OCI-LY7 (cell line): ENCODE results near the gene ZBTB1. TPM values are rescaled to one million over a fixed set of nuclear protein-coding genes. Genes with fewer than 3 reads are reported as not detected.

Experiments
- BruUV-seq: library from RNA; stranded (reverse); fragments of 400-500 nt; replicated peaks from 2 replicates; lab custom pipeline; 2021; lab: Mats Ljungman, UMichigan
- CTCF ChIA-PET: fragments of 300-600 bp; sonication (Branson Sonifier 250); formaldehyde crosslinking; loops from one replicate; lab custom pipeline; 2022; ENCODE audit warnings: antibody characterized with exemption; ENCODE audit not compliant: unreplicated experiment; lab: Charles Lee
- POLR2A ChIA-PET: fragments of 300-600 bp; sonication (Branson Sonifier 250); formaldehyde crosslinking; loops from one replicate; lab custom pipeline; 2022; ENCODE audit warnings: antibody characterized with exemption; lab: Charles Lee
- DNase-seq: peaks from one replicate; pipeline ENCODE4 v3.0.0-alpha.2; 2015; ENCODE audit warnings: low spot score
- H2AFZ ChIP-seq: fragments of 200-600 bp; sonication (generic), shearing (Covaris generic); 2 replicates; pipeline ENCODE4 v1.6.1; 2014; ENCODE audit warnings: mild to moderate bottlenecking, antibody characterized with exemption, low read length, moderate library complexity
- H3K27ac ChIP-seq: fragments of 200-600 bp; sonication (generic); 2 replicates; pipeline ENCODE4 v1.5.1; 2014; ENCODE audit warnings: mixed run types, low read depth, mild to moderate bottlenecking, moderate library complexity, low read length, inconsistent platforms; ENCODE audit not compliant: poor library complexity, severe bottlenecking
- H3K36me3 ChIP-seq: fragments of 200-600 bp; sonication (generic); 2 replicates; pipeline ENCODE4 v1.6.1; 2014; ENCODE audit warnings: mild to moderate bottlenecking, antibody characterized with exemption, low read length, moderate library complexity, mixed read lengths; ENCODE audit not compliant: insufficient read depth
- H3K4me1 ChIP-seq: fragments of 200-600 bp; sonication (generic); 2 replicates; pipeline ENCODE4 v1.5.1; 2014; ENCODE audit warnings: mild to moderate bottlenecking, low read length; ENCODE audit not compliant: insufficient read depth, poor library complexity, severe bottlenecking
- H3K4me2 ChIP-seq: fragments of 200-600 bp; sonication (generic); 2 replicates; pipeline ENCODE4 v1.6.1; 2014; ENCODE audit warnings: mild to moderate bottlenecking, low read length
- H3K4me3 ChIP-seq: fragments of 200-600 bp; sonication (generic); 2 replicates; pipeline ENCODE4 v1.5.1; 2014; ENCODE audit warnings: mild to moderate bottlenecking, low read depth, low read length; ENCODE audit not compliant: poor library complexity, severe bottlenecking
- H3K79me2 ChIP-seq: fragments of 200-600 bp; sonication (generic); 2 replicates; pipeline ENCODE4 v1.6.1; 2016; ENCODE audit warnings: low read depth, mild to moderate bottlenecking, low read length, moderate library complexity, mixed read lengths; ENCODE audit not compliant: insufficient read depth
- H3K9me2 ChIP-seq: fragments of 200-600 bp; sonication (generic); 2 replicates; pipeline ENCODE4 v1.6.1; 2016; ENCODE audit warnings: mild to moderate bottlenecking, low read length, mixed read lengths; ENCODE audit not compliant: insufficient read depth
- H3K9me3 ChIP-seq: fragments of 200-600 bp; sonication (generic); 2 replicates; pipeline ENCODE4 v1.6.1; 2014; ENCODE audit warnings: mild to moderate bottlenecking, mixed run types, low read length, mixed read lengths
- H4K20me1 ChIP-seq: fragments of 200-600 bp; sonication (generic); 2 replicates; pipeline ENCODE4 v1.6.1; 2014; ENCODE audit warnings: mild to moderate bottlenecking, antibody characterized with exemption, low read length, moderate library complexity, mixed read lengths; ENCODE audit not compliant: insufficient read depth
- EZH2phosphoT487 ChIP-seq: fragments of 200-600 bp; sonication (generic); IDR thresholded peaks from 2 replicates; pipeline ENCODE4 v1.6.1; 2018; ENCODE audit warnings: low read depth, borderline replicate concordance, mild to moderate bottlenecking, mixed run types, antibody characterized with exemption, low read length, moderate library complexity, mixed read lengths
- intact Hi-C: fragments of 100-400 bp; cut with micrococcal nuclease; formaldehyde crosslinking; loops from one replicate; pipeline ENCODE4 v1.10.0; 2022; ENCODE audit not compliant: unreplicated experiment
- total RNA-seq, 2 experiments: library from RNA; depleted of rRNA in 1 of 2; stranded (reverse); fragments of >200 nt in 1 of 2; shearing (Covaris generic) in 1 of 2; gene quantifications; 2 replicates each; pipeline ENCODE4 v1.2.3, GENCODE V29; 2014 to 2022
- TF ChIP-seq, protein P1 (sequence below): fragments of 200-600 bp; sonication (generic); conservative IDR thresholded peaks from 2 replicates; pipeline ENCODE4 v1.5.1; 2014; ENCODE audit warnings: mild to moderate bottlenecking, antibody characterized with exemption, low read length, moderate library complexity, mixed read lengths

ZBTB1 gene
- total RNA-seq, 2 experiments from 2014 or later, result 34.1 to 49.5 TPM

DNA sequence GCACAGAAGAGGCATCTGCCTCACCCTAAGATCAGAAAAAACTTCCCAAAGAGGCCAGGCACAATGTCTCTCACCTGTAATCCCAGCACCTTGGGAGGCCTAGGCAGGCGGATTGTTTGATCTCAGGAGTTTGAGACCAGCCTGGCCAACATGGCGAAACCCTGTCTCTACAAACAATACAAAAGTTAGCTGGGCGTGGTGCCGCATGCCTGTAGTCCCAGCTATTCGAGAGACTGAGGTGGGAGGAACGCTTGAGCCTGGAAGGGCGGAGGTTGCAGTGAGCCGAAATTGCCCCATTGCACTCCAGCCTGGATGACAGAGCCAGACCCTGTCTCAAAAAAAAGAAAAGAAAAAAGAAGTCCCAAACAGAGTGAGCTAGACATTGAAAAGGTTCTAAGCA is 4.5 kb downstream of the ZBTB1 start:
- BruUV-seq, result no TSS peak
- POLR2A ChIA-PET, result interaction anchor here (0.6 to 1.0 kb wide), 3 partner anchors 11 to 67 kb away, joined by 3 to 5 read pairs (median 5); no protein-coding TSS in a partner anchor

DNA sequence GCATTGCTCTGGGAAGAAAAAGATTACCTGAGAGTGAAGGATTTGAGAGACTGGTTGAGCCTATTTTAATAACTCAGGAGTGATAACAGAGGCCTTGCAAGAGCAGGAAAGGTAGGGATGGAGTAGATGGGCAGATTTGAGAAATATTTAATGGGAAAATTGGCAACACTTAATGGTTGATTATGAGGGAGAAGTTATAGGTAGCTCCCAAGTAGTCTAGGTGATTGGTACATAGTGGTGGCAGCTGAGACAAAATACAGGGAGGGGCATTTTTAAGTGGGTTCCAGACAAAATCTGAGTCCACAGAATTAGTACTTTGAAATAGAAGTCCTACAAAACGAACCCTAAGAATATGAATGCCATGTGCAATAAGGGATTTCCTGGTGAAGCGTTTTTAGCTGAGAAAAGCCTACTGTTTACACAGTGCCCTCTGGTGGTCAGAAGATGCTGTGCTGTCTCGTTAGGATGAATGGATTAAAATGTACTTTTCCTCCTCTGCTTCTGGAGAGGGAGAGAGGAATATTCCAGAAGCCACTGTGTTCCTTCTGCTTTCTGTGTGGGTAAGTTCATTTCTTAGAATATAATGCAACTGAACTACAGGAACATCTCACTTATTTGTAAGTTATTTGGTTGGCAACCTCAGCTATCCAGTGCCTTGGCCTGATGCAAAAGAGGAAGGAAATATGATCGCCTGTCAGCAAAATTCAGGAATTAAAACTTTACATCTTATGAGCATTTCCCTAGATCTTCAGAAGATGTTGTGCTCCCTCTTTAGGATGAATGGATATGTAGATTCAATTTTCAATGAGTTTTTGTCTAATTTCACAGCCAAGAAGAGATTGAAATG is 6.5 kb downstream of the ZBTB1 start:
- POLR2A ChIA-PET, result interaction anchor here (0.6 to 2.1 kb wide), 4 partner anchors 11 to 423 kb away, joined by 3 to 9 read pairs (median 4); no protein-coding TSS in a partner anchor
- BruUV-seq, result no TSS peak
- Histone ChIP-seq H2AFZ (no peak overlapping the region; the same call in 1 of the 2 replicates), H3K4me3 (no peak overlapping the region), H3K4me2 (peak overlapping the region; percentile 45), H3K4me1 (peaks cover 46% of the 10 kb centered on the region), H3K27ac (no peak overlapping the region), H3K9me2 (no peaks in the 10 kb centered on the region), H3K79me2 (peaks cover 93% of the 10 kb centered on the region), H3K36me3 (peaks cover 22% of the 10 kb centered on the region; the same call in 1 of the 2 replicates), H4K20me1 (peaks cover 50% of the 10 kb centered on the region), H3K9me3 (no peaks in the 10 kb centered on the region)
- CTCF ChIA-PET, result interaction anchor here (1.7 kb wide), 1 partner anchor 8 kb away, joined by 4 read pairs; no protein-coding TSS in a partner anchor
- intact Hi-C loops, result no loop called here
- DNase-seq, result peak; percentile 81
- TF ChIP-seq, protein P1, sequence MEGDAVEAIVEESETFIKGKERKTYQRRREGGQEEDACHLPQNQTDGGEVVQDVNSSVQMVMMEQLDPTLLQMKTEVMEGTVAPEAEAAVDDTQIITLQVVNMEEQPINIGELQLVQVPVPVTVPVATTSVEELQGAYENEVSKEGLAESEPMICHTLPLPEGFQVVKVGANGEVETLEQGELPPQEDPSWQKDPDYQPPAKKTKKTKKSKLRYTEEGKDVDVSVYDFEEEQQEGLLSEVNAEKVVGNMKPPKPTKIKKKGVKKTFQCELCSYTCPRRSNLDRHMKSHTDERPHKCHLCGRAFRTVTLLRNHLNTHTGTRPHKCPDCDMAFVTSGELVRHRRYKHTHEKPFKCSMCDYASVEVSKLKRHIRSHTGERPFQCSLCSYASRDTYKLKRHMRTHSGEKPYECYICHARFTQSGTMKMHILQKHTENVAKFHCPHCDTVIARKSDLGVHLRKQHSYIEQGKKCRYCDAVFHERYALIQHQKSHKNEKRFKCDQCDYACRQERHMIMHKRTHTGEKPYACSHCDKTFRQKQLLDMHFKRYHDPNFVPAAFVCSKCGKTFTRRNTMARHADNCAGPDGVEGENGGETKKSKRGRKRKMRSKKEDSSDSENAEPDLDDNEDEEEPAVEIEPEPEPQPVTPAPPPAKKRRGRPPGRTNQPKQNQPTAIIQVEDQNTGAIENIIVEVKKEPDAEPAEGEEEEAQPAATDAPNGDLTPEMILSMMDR, result peak; percentile 99
- TF ChIP-seq EZH2phosphoT487, result no peak

More for the DNA sequence above, 4.5 kb downstream of the ZBTB1 start:
- H3K4me2 ChIP-seq, result peak overlapping the region; percentile 99; the same call in 1 of the 2 replicates
- H3K79me2 ChIP-seq, result peaks cover 85% of the 10 kb centered on the region
- H3K27ac ChIP-seq, result no peak overlapping the region
- no peak for TF ChIP-seq EZH2phosphoT487
- TF ChIP-seq, protein P1, result no peak
- H3K4me1 ChIP-seq, result peaks cover 51% of the 10 kb centered on the region
- no peak overlapping the region for H2AFZ ChIP-seq
- intact Hi-C loops, result loop anchor here (10.0 kb wide), 1 partner anchor 784 kb away; the partner anchor contains the start of gene SGPP1
- no peaks in the 10 kb centered on the region for H3K9me3 ChIP-seq
- peaks cover 48% of the 10 kb centered on the region for H4K20me1 ChIP-seq
- peaks cover 20% of the 10 kb centered on the region; the same call in 1 of the 2 replicates for H3K36me3 ChIP-seq
- H3K4me3 ChIP-seq, result no peak overlapping the region
- CTCF ChIA-PET, result interaction anchor here (0.8 kb wide), 1 partner anchor 12 kb away, joined by 3 read pairs; no protein-coding TSS in a partner anchor
- DNase-seq, result no peak
- H3K9me2 ChIP-seq, result no peaks in the 10 kb centered on the region
